GM12872 (cell line): ENCODE data around the gene SLC29A1.
A peak's percentile ranks its signal among the peaks of the same experiment; 100 is the strongest.

Source experiments
- TF ChIP-seq, protein P1 (sequence below): IDR thresholded peaks from 3 replicates; pipeline ENCODE4 v1.5.1; 2011; ENCODE audit warnings: low read depth, mild to moderate bottlenecking, low read length, moderate library complexity; ENCODE audit not compliant: insufficient read depth

SLC29A1 gene

DNA sequence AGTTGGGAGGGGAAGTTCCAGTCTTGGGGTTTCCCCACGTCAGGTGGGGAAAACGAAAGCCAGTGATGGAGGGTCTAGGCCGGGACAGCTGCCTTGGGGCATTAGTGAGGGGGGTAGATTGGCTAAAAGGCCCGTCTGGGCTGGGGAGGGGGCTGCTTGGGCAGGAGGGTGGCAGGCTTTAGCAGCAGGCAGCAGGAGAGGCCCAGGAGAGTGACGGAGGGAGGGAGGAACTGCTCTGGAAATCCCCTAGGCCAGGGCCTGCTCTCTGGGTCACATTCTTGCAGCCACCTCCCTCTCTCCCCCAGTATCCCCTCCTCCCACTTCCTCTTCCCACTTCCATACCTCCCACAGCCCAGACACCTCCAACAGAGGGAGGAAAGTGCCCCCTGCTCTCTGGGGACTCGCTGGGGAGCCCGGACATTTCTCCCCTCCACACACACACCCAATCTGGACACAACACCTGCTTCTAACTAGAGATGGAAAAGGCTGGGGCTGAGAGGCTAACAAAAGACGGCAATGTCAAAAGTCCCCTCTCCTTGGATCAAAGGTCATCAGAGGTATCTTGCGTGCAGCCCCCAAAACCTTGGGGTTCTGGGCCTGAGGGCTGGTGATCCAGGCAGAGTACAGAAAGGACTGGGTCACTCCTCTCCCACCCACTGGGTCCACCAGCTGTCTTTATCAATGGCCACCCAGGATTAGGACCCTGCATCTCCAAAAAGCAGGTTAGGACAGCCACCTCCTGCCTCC is 40.1 kb downstream of the SLC29A1 start:
- TF ChIP-seq, protein P1, sequence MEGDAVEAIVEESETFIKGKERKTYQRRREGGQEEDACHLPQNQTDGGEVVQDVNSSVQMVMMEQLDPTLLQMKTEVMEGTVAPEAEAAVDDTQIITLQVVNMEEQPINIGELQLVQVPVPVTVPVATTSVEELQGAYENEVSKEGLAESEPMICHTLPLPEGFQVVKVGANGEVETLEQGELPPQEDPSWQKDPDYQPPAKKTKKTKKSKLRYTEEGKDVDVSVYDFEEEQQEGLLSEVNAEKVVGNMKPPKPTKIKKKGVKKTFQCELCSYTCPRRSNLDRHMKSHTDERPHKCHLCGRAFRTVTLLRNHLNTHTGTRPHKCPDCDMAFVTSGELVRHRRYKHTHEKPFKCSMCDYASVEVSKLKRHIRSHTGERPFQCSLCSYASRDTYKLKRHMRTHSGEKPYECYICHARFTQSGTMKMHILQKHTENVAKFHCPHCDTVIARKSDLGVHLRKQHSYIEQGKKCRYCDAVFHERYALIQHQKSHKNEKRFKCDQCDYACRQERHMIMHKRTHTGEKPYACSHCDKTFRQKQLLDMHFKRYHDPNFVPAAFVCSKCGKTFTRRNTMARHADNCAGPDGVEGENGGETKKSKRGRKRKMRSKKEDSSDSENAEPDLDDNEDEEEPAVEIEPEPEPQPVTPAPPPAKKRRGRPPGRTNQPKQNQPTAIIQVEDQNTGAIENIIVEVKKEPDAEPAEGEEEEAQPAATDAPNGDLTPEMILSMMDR: no peak

DNA sequence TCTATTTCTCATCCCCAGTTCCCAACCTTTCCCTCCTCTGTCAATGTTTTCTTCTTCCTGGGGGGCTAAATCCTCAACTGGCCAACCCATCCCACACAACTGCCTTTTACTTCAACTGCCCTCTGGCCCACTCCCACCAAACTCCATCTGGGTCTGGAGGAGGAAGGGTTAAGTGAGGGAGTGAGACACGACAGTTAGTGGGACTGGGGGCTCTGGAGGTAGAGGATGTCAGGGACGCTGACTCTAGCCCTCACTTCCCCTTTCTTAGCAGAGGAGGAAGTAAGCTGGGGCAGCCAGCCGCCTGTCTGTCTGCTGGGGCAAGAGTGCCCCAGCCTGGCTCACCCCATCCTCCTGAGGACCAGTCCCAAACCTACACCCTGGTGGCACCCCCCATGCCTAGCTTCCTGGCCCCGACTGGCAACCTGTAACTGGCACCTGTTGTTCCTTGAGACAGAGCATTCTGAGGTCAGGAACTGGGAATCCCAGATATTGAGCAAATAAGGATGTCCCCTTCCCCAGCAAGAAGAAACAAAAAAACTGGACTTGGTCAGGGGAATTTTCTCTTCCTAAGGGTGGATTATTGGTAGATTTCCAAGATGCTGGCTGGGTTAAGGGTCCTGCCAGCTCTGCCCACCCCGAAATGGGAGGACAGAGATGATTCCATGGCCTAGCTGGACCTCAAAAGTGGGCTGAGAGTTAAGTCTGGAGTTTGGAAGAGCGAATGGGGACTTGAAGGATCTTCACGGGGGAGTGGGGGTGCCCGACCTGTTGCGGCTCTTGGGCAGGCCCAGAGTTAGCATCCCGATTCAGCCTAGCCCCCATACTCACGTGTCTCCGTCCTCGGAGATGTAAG is 41.0 kb downstream of the SLC29A1 start:
- TF ChIP-seq, protein P1: no peak

DNA sequence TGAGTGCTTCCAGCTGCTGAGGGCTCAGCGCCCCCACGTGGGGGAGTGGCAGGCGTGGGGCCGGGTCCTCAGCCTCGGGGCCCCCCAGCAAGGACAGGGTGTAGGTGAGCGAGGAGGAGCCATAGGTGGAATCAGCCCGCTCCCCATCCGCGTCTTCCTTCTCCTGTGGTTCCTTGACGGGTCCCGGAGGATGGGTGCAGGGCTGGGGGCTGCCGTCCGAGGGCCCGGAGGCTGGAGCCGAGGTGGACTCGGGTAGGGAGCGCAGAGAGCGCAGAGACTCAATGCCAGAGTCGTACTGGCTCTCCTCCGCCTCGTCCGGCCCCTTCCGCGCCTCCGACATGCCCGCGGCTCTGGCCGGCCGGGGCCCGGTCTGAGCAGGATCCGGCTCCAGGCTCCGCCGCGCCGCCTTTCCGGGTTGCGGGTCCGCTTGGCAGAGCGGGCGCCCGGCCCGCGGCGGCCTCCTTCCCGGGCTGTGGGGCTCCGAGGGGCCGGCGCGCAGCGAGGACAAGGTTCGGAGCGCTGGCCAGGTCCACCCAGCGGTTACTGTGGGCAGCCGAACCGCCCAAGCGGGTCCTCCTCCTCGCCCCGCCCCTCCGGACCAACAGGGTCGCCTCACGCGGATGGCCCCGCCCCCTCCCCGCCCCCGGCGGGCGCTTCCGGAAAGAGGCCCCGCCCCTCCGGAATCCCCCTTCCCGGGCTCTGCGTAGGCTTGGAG is 41.8 kb downstream of the SLC29A1 start, which contains the start of gene NFKBIE:
Gene NFKBIE (minus strand): TSS at position 545 of the 715 bp plus-strand sequence. CDS start 205 bp downstream, at position 340.
- TF ChIP-seq, protein P1: peak; percentile 42

DNA sequence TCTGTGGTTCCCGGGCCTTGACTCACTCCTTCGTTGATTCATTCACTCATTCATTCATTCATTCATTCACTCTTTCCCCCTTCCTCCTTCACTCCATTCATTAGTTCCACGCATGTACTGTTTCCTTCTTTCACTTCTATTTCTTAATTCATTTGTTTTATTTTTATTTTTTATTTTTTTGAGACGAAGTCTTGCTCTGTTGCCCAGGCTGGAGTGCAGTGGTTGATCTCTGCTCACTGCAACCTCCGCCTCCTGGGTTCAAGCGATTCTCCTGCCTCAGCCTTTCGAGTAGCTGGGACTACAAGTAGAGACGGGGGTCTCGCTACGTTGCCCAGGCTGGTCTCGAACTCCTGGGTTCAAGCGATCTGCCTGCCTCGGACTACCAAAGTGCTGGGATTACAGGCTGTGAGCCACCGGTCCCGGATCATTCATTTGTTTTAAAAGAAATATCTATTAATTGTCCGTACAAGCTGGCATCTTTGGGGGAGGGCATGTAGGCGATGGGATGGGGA is 42.4 kb downstream of the SLC29A1 start:
- TF ChIP-seq, protein P1: no peak

DNA sequence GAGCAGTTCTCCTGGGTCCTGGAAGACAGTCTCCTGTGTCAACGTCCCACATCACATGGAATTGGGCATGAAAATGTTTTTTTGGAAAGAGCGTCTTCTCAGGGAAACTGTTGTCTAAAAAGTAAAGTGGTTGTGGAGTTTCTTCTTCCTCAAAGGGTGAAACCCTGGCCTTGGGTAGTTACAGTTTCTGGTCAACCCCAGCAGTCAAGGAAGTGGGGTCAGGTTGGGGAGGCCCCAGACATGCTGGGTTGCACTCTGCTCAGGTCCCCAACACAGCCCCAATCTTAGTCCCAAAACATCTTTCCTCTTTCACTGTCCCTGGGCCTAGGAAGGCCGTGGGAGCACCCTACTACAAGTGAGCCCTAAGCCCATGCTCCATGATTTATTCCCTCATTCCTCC is 43.0 kb downstream of the SLC29A1 start:
- TF ChIP-seq, protein P1: no peak

DNA sequence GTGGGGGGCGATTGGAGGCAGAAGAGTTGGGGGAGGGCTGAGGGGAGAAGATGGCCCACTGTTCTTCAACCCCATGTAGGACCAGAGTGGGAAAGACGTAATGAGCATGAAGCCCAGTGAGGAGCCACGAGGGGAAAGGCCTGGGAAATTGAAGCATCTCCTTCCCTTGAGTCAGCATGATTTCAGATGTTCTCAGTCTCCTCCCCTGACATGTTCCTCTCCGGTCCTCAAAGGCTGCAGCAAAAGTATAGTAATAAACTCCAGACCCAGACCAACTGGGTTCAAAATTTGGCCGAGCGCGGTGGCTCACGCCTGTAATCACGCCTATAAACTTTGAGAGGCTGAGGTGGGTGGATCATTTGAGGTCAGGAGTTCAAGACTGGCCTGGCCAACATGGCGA is 43.9 kb downstream of the SLC29A1 start:
- TF ChIP-seq, protein P1: no peak

DNA sequence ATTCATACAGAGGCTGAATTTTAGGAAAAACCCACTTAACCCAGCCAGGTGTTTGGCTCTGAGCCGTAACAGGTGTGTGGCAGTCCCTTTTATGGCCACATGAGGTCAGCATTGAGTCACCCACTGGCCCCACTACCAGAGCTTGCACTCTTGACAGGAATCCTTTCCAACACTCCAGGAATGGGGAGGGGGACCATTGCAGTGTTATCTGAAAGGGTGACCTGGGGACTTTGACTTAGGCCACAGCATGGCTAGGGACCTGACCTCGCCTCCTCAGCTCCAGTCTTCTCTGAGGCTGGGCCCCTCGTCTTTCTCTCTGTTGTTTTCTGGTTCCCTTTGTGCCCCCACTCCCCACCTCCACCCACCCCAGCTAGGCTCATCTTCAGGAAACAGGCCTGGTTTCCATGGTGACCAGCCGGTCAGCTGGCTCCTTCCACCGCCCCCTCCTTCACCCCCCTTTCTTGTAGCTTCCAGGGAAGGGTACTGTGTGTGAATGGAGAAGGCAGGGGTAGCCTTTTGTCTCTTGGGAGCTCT is 44.8 kb downstream of the SLC29A1 start:
- TF ChIP-seq, protein P1: peak; percentile 97
